Neural crest cell (in vitro differentiated cells): ENCODE measurements around the gene COL19A1. TPM values are rescaled to one million over a fixed set of nuclear protein-coding genes. Genes with fewer than 3 reads are reported as not detected.

Source experiments
- DNase-seq: peaks from one replicate; pipeline ENCODE4 v3.0.0; 2021; ENCODE audit warnings: low read depth, mixed read lengths, low spot score
- H3K27ac Mint-ChIP-seq: one replicate; pipeline ENCODE4 v1.8.0; 2021; ENCODE audit warnings: mild to moderate bottlenecking, mixed read lengths; ENCODE audit not compliant: unreplicated experiment
- H3K27me3 Mint-ChIP-seq: 2 replicates; pipeline ENCODE4 v1.8.0; 2021; ENCODE audit warnings: low read depth, mild to moderate bottlenecking, mixed read lengths
- H3K36me3 Mint-ChIP-seq: 2 replicates; pipeline ENCODE4 v1.8.0; 2021; ENCODE audit warnings: low read depth, mild to moderate bottlenecking, mixed read lengths
- H3K4me1 Mint-ChIP-seq: 2 replicates; pipeline ENCODE4 v1.8.0; 2021; ENCODE audit warnings: mixed read lengths
- H3K4me3 Mint-ChIP-seq: one replicate; pipeline ENCODE4 v1.8.0; 2021; ENCODE audit warnings: mild to moderate bottlenecking, mixed read lengths
- H3K9me3 Mint-ChIP-seq: 2 replicates; pipeline ENCODE4 v1.8.0; 2021; ENCODE audit warnings: mixed read lengths
- total RNA-seq: library from RNA; stranded (reverse); gene quantifications from 2 replicates; pipeline ENCODE4 v1.2.1, GENCODE V29; 2021
- TF ChIP-seq, protein P1 (sequence below): fragments of 200-600 bp; sonication (generic); conservative IDR thresholded peaks from 2 replicates; pipeline ENCODE4 v1.5.0; 2021; ENCODE audit warnings: antibody characterized with exemption, mild to moderate bottlenecking

Gene COL19A1
- total RNA-seq, 1 donor from 2014 or later: 0.09 TPM

DNA sequence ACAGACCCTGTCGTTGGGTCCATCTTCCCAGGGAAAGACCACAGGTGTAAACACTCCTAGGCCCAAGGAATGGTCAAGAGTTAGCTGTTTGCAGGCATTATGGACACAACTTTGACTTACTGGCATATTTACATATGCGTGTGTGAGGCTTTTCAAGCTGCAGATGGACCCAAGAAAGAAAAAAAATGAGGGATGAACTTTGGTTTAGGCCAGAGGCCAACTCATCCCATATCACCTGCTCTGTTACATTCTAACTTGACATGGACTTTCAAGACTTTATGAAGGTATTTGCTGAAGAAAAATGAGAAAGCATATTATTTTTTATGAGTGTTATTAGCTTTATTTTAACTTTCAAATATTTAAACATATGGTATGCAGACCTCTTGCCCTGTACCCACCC is 6.9 kb downstream of the COL19A1 start:
- peaks cover 4% of the 10 kb centered on the region for H3K4me1 Mint-ChIP-seq
- TF ChIP-seq, protein P1, sequence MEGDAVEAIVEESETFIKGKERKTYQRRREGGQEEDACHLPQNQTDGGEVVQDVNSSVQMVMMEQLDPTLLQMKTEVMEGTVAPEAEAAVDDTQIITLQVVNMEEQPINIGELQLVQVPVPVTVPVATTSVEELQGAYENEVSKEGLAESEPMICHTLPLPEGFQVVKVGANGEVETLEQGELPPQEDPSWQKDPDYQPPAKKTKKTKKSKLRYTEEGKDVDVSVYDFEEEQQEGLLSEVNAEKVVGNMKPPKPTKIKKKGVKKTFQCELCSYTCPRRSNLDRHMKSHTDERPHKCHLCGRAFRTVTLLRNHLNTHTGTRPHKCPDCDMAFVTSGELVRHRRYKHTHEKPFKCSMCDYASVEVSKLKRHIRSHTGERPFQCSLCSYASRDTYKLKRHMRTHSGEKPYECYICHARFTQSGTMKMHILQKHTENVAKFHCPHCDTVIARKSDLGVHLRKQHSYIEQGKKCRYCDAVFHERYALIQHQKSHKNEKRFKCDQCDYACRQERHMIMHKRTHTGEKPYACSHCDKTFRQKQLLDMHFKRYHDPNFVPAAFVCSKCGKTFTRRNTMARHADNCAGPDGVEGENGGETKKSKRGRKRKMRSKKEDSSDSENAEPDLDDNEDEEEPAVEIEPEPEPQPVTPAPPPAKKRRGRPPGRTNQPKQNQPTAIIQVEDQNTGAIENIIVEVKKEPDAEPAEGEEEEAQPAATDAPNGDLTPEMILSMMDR: no peak
- no peak for DNase-seq
- H3K4me3 Mint-ChIP-seq: no peak overlapping the region
- H3K9me3 Mint-ChIP-seq: peaks cover 2% of the 10 kb centered on the region
- peaks cover 10% of the 10 kb centered on the region for H3K27me3 Mint-ChIP-seq
- H3K36me3 Mint-ChIP-seq: no peaks in the 10 kb centered on the region
- no peak overlapping the region for H3K27ac Mint-ChIP-seq

DNA sequence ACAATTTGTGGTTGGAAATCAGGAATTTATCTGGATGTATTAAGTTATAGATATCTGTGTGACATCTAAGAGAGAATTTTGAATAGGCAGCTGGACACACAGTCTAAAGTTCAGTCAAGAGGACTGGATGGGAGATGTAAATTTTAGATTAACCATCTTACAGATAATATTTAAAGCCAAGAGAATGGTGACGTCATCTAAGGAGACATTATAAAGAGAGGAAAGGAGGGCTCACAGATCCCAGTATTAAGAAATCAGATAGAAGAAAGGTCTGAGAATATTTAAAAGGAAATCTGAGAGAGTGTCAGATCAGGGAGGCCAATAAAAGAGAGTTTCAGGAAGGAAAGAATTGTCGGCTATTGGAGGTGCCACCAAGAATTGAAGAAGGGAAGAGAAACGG is 9.4 kb downstream of the COL19A1 start:
- H3K9me3 Mint-ChIP-seq: peaks cover 2% of the 10 kb centered on the region
- no peaks in the 10 kb centered on the region for H3K36me3 Mint-ChIP-seq
- H3K4me1 Mint-ChIP-seq: no peaks in the 10 kb centered on the region
- DNase-seq: no peak
- H3K27ac Mint-ChIP-seq: no peak overlapping the region
- no peak overlapping the region for H3K4me3 Mint-ChIP-seq
- TF ChIP-seq, protein P1: no peak
- no peaks in the 10 kb centered on the region for H3K27me3 Mint-ChIP-seq

DNA sequence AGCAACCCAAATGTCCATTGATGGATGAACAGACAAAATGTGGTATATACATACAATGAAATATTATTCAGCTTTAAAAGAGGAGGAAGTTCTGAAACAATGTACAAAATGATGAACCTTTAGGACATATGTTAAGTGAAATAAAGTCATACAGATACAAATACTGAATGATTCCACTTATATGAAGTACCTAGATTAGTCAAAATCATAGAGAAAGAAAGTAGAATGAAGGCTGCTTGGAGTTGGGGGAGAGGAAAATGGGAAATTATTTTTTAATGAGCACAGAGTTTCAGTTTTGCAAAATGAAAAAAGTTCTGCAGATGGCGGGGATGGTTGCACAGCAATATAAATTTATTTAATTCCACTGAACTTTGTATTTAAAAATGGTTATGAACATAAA is 12.4 kb downstream of the COL19A1 start:
- H3K4me3 Mint-ChIP-seq: no peak overlapping the region
- TF ChIP-seq, protein P1: no peak
- no peaks in the 10 kb centered on the region for H3K27me3 Mint-ChIP-seq
- H3K9me3 Mint-ChIP-seq: peaks cover 2% of the 10 kb centered on the region
- DNase-seq: no peak
- H3K4me1 Mint-ChIP-seq: no peaks in the 10 kb centered on the region
- no peak overlapping the region for H3K27ac Mint-ChIP-seq
- no peaks in the 10 kb centered on the region for H3K36me3 Mint-ChIP-seq

DNA sequence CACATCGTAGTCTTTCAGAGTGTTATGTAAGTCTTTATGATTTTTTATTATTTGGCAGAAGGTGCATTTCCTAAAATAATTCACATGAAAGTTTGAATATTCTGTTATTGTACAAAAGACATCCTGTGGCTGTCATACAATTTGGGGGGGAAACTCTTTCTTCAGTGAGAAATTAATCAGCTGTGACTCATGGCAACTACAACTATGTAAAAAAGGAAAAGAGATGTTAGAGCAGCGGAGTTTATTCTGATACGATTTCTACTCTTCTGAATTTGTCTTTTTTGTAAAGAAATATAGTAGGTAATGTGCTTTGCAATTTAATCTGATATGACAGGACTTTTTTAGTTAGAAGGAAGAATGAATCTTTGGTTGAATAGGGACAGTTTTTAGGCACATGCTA is 14.2 kb downstream of the COL19A1 start:
- DNase-seq: no peak
- Mint-ChIP-seq H3K36me3 (no peaks in the 10 kb centered on the region), H3K27ac (no peak overlapping the region), H3K27me3 (no peaks in the 10 kb centered on the region), H3K9me3 (no peaks in the 10 kb centered on the region), H3K4me3 (no peak overlapping the region), H3K4me1 (no peaks in the 10 kb centered on the region)
- TF ChIP-seq, protein P1: no peak

DNA sequence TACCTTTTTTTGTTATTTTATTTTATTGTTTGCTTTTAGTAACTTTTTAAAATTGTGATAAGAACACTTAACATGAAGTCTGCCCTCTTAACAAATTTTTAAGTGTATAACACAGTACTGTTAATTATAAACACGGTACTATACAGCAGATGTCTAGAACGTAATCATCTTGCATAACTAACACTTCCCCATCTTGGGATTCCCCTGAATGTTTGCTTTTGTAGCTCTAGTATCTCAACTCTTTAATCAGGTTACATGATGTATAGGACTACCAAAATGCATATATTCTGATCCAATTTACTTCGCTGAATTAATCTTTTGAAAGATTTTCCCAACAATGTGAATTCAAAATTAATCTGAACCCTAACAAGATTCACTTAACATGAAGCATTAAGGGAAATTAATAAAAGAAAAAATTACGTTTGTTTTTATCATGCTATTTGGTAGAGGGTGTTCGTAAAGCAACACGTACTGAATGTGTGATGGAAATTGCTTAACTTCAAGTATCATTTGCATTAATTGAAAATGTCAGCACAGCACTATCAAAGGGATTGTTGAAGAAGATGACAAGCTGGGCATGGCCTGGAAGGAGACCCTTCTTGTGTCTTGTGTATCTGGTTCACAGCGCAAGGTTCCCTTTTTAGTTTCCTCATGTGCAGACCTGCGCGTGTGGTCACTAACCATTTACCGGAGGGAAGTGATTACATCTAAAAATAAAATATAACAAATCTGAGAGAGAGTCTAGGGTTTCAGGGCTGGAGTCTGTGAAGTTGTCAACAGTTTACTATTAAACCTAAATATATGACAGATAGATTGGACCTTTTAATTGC is 15.2 kb downstream of the COL19A1 start:
- no peaks in the 10 kb centered on the region for H3K27me3 Mint-ChIP-seq
- H3K36me3 Mint-ChIP-seq: no peaks in the 10 kb centered on the region
- no peak overlapping the region for H3K4me3 Mint-ChIP-seq
- no peaks in the 10 kb centered on the region for H3K4me1 Mint-ChIP-seq
- no peak overlapping the region for H3K27ac Mint-ChIP-seq
- DNase-seq: no peak
- H3K9me3 Mint-ChIP-seq: peaks cover 3% of the 10 kb centered on the region
- TF ChIP-seq, protein P1: no peak
